K562 (cell line): ENCODE results near the gene ZNF529. TPM values are rescaled to one million over a fixed set of nuclear protein-coding genes. Genes with fewer than 3 reads are reported as not detected.
A peak's percentile ranks its signal among the peaks of the same experiment; 100 is the strongest.

Experiments
- ATAC-seq: fragments of 200-7000 bp; cut with Tn5 transposase; 3 replicates; pipeline ENCODE4 v1.9.1; 2020; ENCODE audit warnings: moderate library complexity
- BruUV-seq: library from RNA; stranded (reverse); fragments of 400-500 nt; replicated peaks from 2 replicates; lab custom pipeline; 2021; lab: Mats Ljungman, UMichigan
- CTCF ChIA-PET: fragments of 300-600 bp; formaldehyde crosslinking; extraction: SDS; loops from one replicate; lab custom pipeline; 2021; ENCODE audit warnings: low intra/inter-chr PET ratio; lab: Yijun Ruan, JAX
- POLR2A ChIA-PET: fragments of 300-600, 350-650 bp; sonication (Branson Sonifier 250); formaldehyde crosslinking; extraction: SDS; loops from one replicate; lab custom pipeline; 2021; ENCODE audit warnings: antibody characterized with exemption, inconsistent platforms; lab: Yijun Ruan, JAX
- DNase-seq, 4 experiments: peaks; one replicate each; pipeline versions ENCODE4 v3.0.0 to v3.0.0-alpha.2; 2011 to 2018; ENCODE audit warnings: low spot score in 3 of 4, mixed read lengths in 3 of 4; ENCODE audit errors: extremely low read depth in 1 of 4
- FAIRE-seq: peaks from 2 replicates; lab custom pipeline; 2011; peaks lifted over from hg19 to GRCh38; lab: Jason Lieb, UNC
- H2AFZ ChIP-seq: 2 replicates; pipeline ENCODE4 v1.6.0; 2011; ENCODE audit warnings: low read depth, low read length, control low read depth, inconsistent platforms
- H3K27ac ChIP-seq: fragments of 200-600 bp; 3 replicates; pipeline ENCODE4 v1.8.0; 2011; ENCODE audit warnings: low read depth, mild to moderate bottlenecking, control low read depth, inconsistent platforms, low read length, moderate library complexity, mixed read lengths; ENCODE audit errors: extremely low read depth
- H3K27me3 ChIP-seq, 2 experiments: fragments of 300-600 bp in 1 of 2; 2 replicates in 1 of 2; 3 replicates in 1 of 2; pipeline versions ENCODE4 v1.6.0 to v1.8.0; 2011; ENCODE audit warnings: inconsistent platforms in 2 of 2, low read length in 2 of 2, mild to moderate bottlenecking in 1 of 2, mixed read lengths in 1 of 2, moderate library complexity in 1 of 2; ENCODE audit not compliant: control insufficient read depth in 2 of 2, insufficient read depth in 2 of 2
- H3K36me3 ChIP-seq: fragments of 300-600 bp; 3 replicates; pipeline ENCODE4 v1.8.0; 2011; ENCODE audit warnings: mild to moderate bottlenecking, low read length, inconsistent platforms; ENCODE audit not compliant: control insufficient read depth, insufficient read depth
- H3K4me1 ChIP-seq, 2 experiments: fragments of 200-600 bp in 1 of 2; replicated peaks in 1 of 2; 2 replicates in 1 of 2; 3 replicates in 1 of 2; pipeline versions ENCODE4 v1.5.1 to v1.8.0; 2011; ENCODE audit warnings: inconsistent platforms in 2 of 2, low read length in 2 of 2, mild to moderate bottlenecking in 1 of 2, mixed read lengths in 1 of 2, moderate library complexity in 1 of 2; ENCODE audit not compliant: control insufficient read depth in 2 of 2, insufficient read depth in 2 of 2
- H3K4me2 ChIP-seq: 2 replicates; pipeline ENCODE4 v1.6.1; 2011; ENCODE audit warnings: low read length, control low read depth, inconsistent platforms, mixed read lengths; ENCODE audit not compliant: insufficient read depth
- H3K4me3 ChIP-seq: fragments of 200-600 bp; sonication (generic), shearing (Covaris generic); 2 replicates; pipeline ENCODE4 v1.5.1; 2016; ENCODE audit warnings: control low read depth, inconsistent platforms
- H3K79me2 ChIP-seq: fragments of 200-600 bp; 3 replicates; pipeline ENCODE4 v1.8.0; 2011; ENCODE audit warnings: low read length, inconsistent platforms; ENCODE audit not compliant: control insufficient read depth, insufficient read depth
- H3K9ac ChIP-seq, 2 experiments: 2 replicates each; pipeline versions ENCODE4 v1.6.0 to v1.6.1; 2011; ENCODE audit warnings: low read depth in 2 of 2, low read length in 2 of 2, control low read depth in 1 of 2, inconsistent platforms in 1 of 2, mild to moderate bottlenecking in 1 of 2, mixed read lengths in 1 of 2; ENCODE audit not compliant: insufficient read depth in 1 of 2
- H3K9me1 ChIP-seq: one replicate; pipeline ENCODE4 v1.6.0; 2011; ENCODE audit warnings: inconsistent platforms, mild to moderate bottlenecking, low read length, moderate library complexity; ENCODE audit not compliant: control insufficient read depth, insufficient read depth
- H3K9me3 ChIP-seq: replicated peaks from 2 replicates; pipeline ENCODE4 v1.5.1; 2011; ENCODE audit warnings: low read depth, low read length, inconsistent platforms; ENCODE audit not compliant: control insufficient read depth, insufficient read depth
- H4K20me1 ChIP-seq: replicated peaks from 2 replicates; pipeline ENCODE4 v1.6.1; 2011; ENCODE audit warnings: low read length, inconsistent platforms, mixed read lengths; ENCODE audit not compliant: control insufficient read depth, insufficient read depth
- NFE2 ChIP-seq: IDR thresholded peaks from 2 replicates; pipeline ENCODE4 v1.6.1; 2014; ENCODE audit warnings: antibody characterized with exemption, low read depth
- ZNF134 ChIP-seq: fragments of 250-450 bp; sonication (Bioruptor Pico); conservative IDR thresholded peaks from 2 replicates; pipeline ENCODE4 v1.4.0; 2020
- ZNF316 ChIP-seq: fragments of 450-650 bp; IDR thresholded peaks from 2 replicates; pipeline ENCODE4 v1.6.1; 2016
- ZNF408 ChIP-seq: fragments of 250-450 bp; sonication (Bioruptor Pico); IDR thresholded peaks from 2 replicates; pipeline ENCODE4 v1.4.0; 2020; ENCODE audit warnings: low read depth, mild to moderate bottlenecking, moderate library complexity
- WGBS: fragments of 100-300 bp; shearing (Covaris generic); methylation state at CpG from one replicate; pipeline ENCODE4 v1.1.6; 2016; ENCODE audit warnings: low coverage, mixed read lengths; ENCODE audit not compliant: insufficient coverage; ENCODE audit errors: missing lambda C conversion rate; 5-methylcytosine and 5-hydroxymethylcytosine counted together
- in situ Hi-C: fragments of 300-500 bp; cut with MboI; formaldehyde crosslinking; loops from 4 replicates; pipeline ENCODE4 v1.15.0; 2018; ENCODE audit warnings: inconsistent platforms, mixed read lengths
- intact Hi-C: fragments of 100-400 bp; cut with micrococcal nuclease; formaldehyde crosslinking; loops from 2 replicates; pipeline ENCODE4 v1.14.2; 2022
- polyA plus RNA-seq, 8 experiments: library from polyadenylated mRNA; depleted of rRNA in 4 of 8; stranded (reverse) in 5 of 8; unstranded in 3 of 8; fragments of >200 nt; fragmentation: Nextera tagmentation in 2 of 8; fragmentation: Illumina TruSeq in 1 of 8; extraction: Ambion mirVana in 2 of 8; extraction: Trizol in 1 of 8; gene quantifications; 2 replicates each; pipeline versions ENCODE4 v1.2.1 to v1.2.3, GENCODE V29; 2011 to 2014; ENCODE audit warnings: inconsistent platforms in 1 of 8, missing spikeins in 1 of 8
- total RNA-seq, 7 experiments: library from RNA; depleted of rRNA in 6 of 7; stranded (reverse); fragments of >200 nt in 6 of 7; fragmentation: Illumina TruSeq in 2 of 7; extraction: Trizol in 2 of 7; gene quantifications; 2 replicates each; pipeline versions ENCODE4 v1.2.1 to v1.2.3, GENCODE V29; 2011 to 2021; ENCODE audit warnings: low replicate concordance in 1 of 7

The ZNF529 gene
- total and polyA plus RNA-seq, 9 of the 15 experiments (the other 6 are each of a cell fraction or from before 2014, with no cell fraction given), result 2.4 to 12.6 (median 6.3) TPM

DNA sequence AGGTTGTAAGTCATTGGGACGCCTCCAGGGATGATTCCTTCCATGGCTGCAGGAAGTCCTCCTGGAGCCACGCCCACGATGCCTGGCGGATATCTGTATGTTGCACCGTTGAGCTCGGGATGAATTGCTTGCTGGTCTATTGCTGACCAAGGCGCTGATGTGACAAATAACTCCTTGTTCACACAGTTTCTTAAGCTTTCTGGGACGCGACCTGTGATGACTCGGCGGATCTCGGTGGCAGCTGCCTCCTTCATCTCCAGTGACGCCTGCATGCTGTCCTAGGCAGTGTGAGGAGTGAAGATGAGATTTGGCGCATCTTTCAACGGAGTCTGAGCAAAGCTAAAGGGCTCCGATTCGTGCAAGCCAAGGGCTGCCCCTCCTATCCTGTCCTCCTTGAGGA, 76.1 kb downstream of the ZNF529 start:
- H3K4me3 ChIP-seq, result no peak overlapping the region
- ATAC-seq (no peak), DNase-seq (peak in 1 of 4 experiments; percentile 14)
- no peaks in the 10 kb centered on the region for H4K20me1 ChIP-seq
- POLR2A ChIA-PET, result interaction anchor here (0.6 kb wide), 2 partner anchors 31 to 369 kb away, joined by 3 read pairs; partner anchors contain the start of gene ZNF260
- no peak overlapping the region for H3K9ac ChIP-seq
- no peaks in the 10 kb centered on the region; a peak in 1 of 5 replicates for H3K27me3 ChIP-seq
- in situ Hi-C loops (no loop called here), intact Hi-C loops (no loop called here)
- CTCF ChIA-PET, result no interaction called here
- no peaks in the 10 kb centered on the region for H3K36me3 ChIP-seq
- no TSS peak for BruUV-seq
- H3K4me1 ChIP-seq, result no peaks in the 10 kb centered on the region; a peak in 2 of 5 replicates
- WGBS, result 2% methylated on average over 16 of the region's 17 CpGs
- no peaks in the 10 kb centered on the region for H3K79me2 ChIP-seq
- H3K27ac ChIP-seq, result no peak overlapping the region
- H2AFZ ChIP-seq, result no peak overlapping the region
- H3K9me3 ChIP-seq, result no peaks in the 10 kb centered on the region; the same call in 1 of the 2 replicates
- no peak for TF ChIP-seq ZNF134 (CRISPR knock-in tag)
- TF ChIP-seq ZNF316, result 0 out of 2 replicates have a peak, but pooled peaks have one; percentile 19
- TF ChIP-seq ZNF408, result no peak
- TF ChIP-seq NFE2, result peak; percentile 25; the same call in 1 of the 2 replicates
- TF ChIP-seq, all 486 proteins: peak for 2
- FAIRE-seq, result no peak
- no peak overlapping the region for H3K4me2 ChIP-seq
- H3K9me1 ChIP-seq, result no peaks in the 10 kb centered on the region

Other genes starting within 250 kb of the ZNF529 start
Only the 7 nearest of the 8 such genes appear.
- gene ZFP14, start 194.1 kb downstream of the ZNF529 start, total RNA-seq (2014; rRNA removed), result 0.41 and 1.1 TPM in 2 replicates
- 1.5 and 2.1 TPM in 2 replicates for gene ZFP14, start 194.1 kb downstream of the ZNF529 start, total RNA-seq (2014; rRNA removed; fragmentation: Illumina TruSeq; extraction: Trizol)
- gene ZFP14, start 194.1 kb downstream of the ZNF529 start, total RNA-seq (2015; rRNA removed; fragmentation: Illumina TruSeq; extraction: Trizol), result 1.4 and 2.1 TPM in 2 replicates
- gene ZFP14, start 194.1 kb downstream of the ZNF529 start, total RNA-seq (2021), result 0.65 and 1.2 TPM in 2 replicates
- 1.3 and 1.9 TPM in 2 replicates for gene ZFP14, start 194.1 kb downstream of the ZNF529 start, polyA plus RNA-seq (2011; rRNA removed)
- 0.35 and 0.80 TPM in 2 replicates for gene ZFP14, start 194.1 kb downstream of the ZNF529 start, polyA plus RNA-seq (2014; fragmentation: Illumina TruSeq; extraction: Trizol)
- 1 to 10 TPM; 1.6 to 1.7 TPM for gene ZFP14, start 194.1 kb downstream of the ZNF529 start, polyA plus RNA-seq (2014; fragmentation: Nextera tagmentation; extraction: Ambion mirVana)
- 0.30 and 0.94 TPM in 2 replicates for gene ZFP14, start 194.1 kb downstream of the ZNF529 start, polyA plus RNA-seq (2014; rRNA removed)
- gene ZFP82, start 154.6 kb downstream of the ZNF529 start, total RNA-seq (2014; rRNA removed), result 2.0 and 2.2 TPM in 2 replicates
- gene ZFP82, start 154.6 kb downstream of the ZNF529 start, total RNA-seq (2014; rRNA removed; fragmentation: Illumina TruSeq; extraction: Trizol), result 3.3 and 3.5 TPM in 2 replicates
- gene ZFP82, start 154.6 kb downstream of the ZNF529 start, total RNA-seq (2015; rRNA removed; fragmentation: Illumina TruSeq; extraction: Trizol), result 2.6 and 3.2 TPM in 2 replicates
- gene ZFP82, start 154.6 kb downstream of the ZNF529 start, total RNA-seq (2021), result 2.3 and 2.5 TPM in 2 replicates
- gene ZFP82, start 154.6 kb downstream of the ZNF529 start, polyA plus RNA-seq (2011; rRNA removed), result 2.4 and 7.0 TPM in 2 replicates
- 2.8 and 3.0 TPM in 2 replicates for gene ZFP82, start 154.6 kb downstream of the ZNF529 start, polyA plus RNA-seq (2014; fragmentation: Illumina TruSeq; extraction: Trizol)
- 1 to 10 TPM; 3.0 to 4.0 TPM for gene ZFP82, start 154.6 kb downstream of the ZNF529 start, polyA plus RNA-seq (2014; fragmentation: Nextera tagmentation; extraction: Ambion mirVana)
- gene ZFP82, start 154.6 kb downstream of the ZNF529 start, polyA plus RNA-seq (2014; rRNA removed), result 2.3 and 2.5 TPM in 2 replicates
- 5.3 and 5.5 TPM in 2 replicates for gene ZNF566, start 83.7 kb downstream of the ZNF529 start, total RNA-seq (2014; rRNA removed)
- gene ZNF566, start 83.7 kb downstream of the ZNF529 start, total RNA-seq (2014; rRNA removed; fragmentation: Illumina TruSeq; extraction: Trizol), result 10.6 and 15.2 TPM in 2 replicates
- gene ZNF566, start 83.7 kb downstream of the ZNF529 start, total RNA-seq (2015; rRNA removed; fragmentation: Illumina TruSeq; extraction: Trizol), result 6.3 and 7.6 TPM in 2 replicates
- gene ZNF566, start 83.7 kb downstream of the ZNF529 start, total RNA-seq (2021), result 7.9 and 9.7 TPM in 2 replicates
- gene ZNF566, start 83.7 kb downstream of the ZNF529 start, polyA plus RNA-seq (2011; rRNA removed), result 9.0 and 11.4 TPM in 2 replicates
- gene ZNF566, start 83.7 kb downstream of the ZNF529 start, polyA plus RNA-seq (2014; fragmentation: Illumina TruSeq; extraction: Trizol), result 6.2 and 8.4 TPM in 2 replicates
- gene ZNF566, start 83.7 kb downstream of the ZNF529 start, polyA plus RNA-seq (2014; fragmentation: Nextera tagmentation; extraction: Ambion mirVana), result 10 to 100 TPM in 1 of 2 experiments, 1 to 10 TPM in 1; 9.9 to 11.2 TPM
- gene ZNF566, start 83.7 kb downstream of the ZNF529 start, polyA plus RNA-seq (2014; rRNA removed), result 8.0 and 9.8 TPM in 2 replicates
- 4.4 and 4.8 TPM in 2 replicates for gene ZNF260, start 45.0 kb downstream of the ZNF529 start, total RNA-seq (2014; rRNA removed)
- gene ZNF260, start 45.0 kb downstream of the ZNF529 start, total RNA-seq (2014; rRNA removed; fragmentation: Illumina TruSeq; extraction: Trizol), result 14.9 and 17.1 TPM in 2 replicates
- gene ZNF260, start 45.0 kb downstream of the ZNF529 start, total RNA-seq (2015; rRNA removed; fragmentation: Illumina TruSeq; extraction: Trizol), result 15.5 and 16.6 TPM in 2 replicates
- 5.8 and 7.3 TPM in 2 replicates for gene ZNF260, start 45.0 kb downstream of the ZNF529 start, total RNA-seq (2021)
- gene ZNF260, start 45.0 kb downstream of the ZNF529 start, polyA plus RNA-seq (2011; rRNA removed), result 10.2 and 10.6 TPM in 2 replicates
- 6.8 and 8.5 TPM in 2 replicates for gene ZNF260, start 45.0 kb downstream of the ZNF529 start, polyA plus RNA-seq (2014; fragmentation: Illumina TruSeq; extraction: Trizol)
- gene ZNF260, start 45.0 kb downstream of the ZNF529 start, polyA plus RNA-seq (2014; fragmentation: Nextera tagmentation; extraction: Ambion mirVana), result 1 to 10 TPM; 2.6 to 3.7 TPM
- gene ZNF260, start 45.0 kb downstream of the ZNF529 start, polyA plus RNA-seq (2014; rRNA removed), result 5.2 TPM in 2 replicates
- gene ZNF382, start 32.0 kb upstream of the ZNF529 start, total RNA-seq (2014; rRNA removed), result 0.27 TPM in 1 of 2 replicates, not detected in the other
- gene ZNF382, start 32.0 kb upstream of the ZNF529 start, total RNA-seq (2014; rRNA removed; fragmentation: Illumina TruSeq; extraction: Trizol), result 0.06 and 0.22 TPM in 2 replicates
- gene ZNF382, start 32.0 kb upstream of the ZNF529 start, total RNA-seq (2015; rRNA removed; fragmentation: Illumina TruSeq; extraction: Trizol), result 0.08 TPM in 1 of 2 replicates, not detected in the other
- 0.18 TPM in 1 of 2 replicates, not detected in the other for gene ZNF382, start 32.0 kb upstream of the ZNF529 start, total RNA-seq (2021)
- gene ZNF382, start 32.0 kb upstream of the ZNF529 start, polyA plus RNA-seq (2011; rRNA removed), result 0.10 and 0.14 TPM in 2 replicates
- gene ZNF382, start 32.0 kb upstream of the ZNF529 start, polyA plus RNA-seq (2014; fragmentation: Illumina TruSeq; extraction: Trizol), result not detected in 2 replicates
- gene ZNF382, start 32.0 kb upstream of the ZNF529 start, polyA plus RNA-seq (2014; fragmentation: Nextera tagmentation; extraction: Ambion mirVana), result under 1 TPM in 1 of 2 experiments, not detected in 1; 0.04 TPM
- gene ZNF382, start 32.0 kb upstream of the ZNF529 start, polyA plus RNA-seq (2014; rRNA removed), result 0.96 TPM in 1 of 2 replicates, not detected in the other
- gene ZNF461, start 93.5 kb upstream of the ZNF529 start, total RNA-seq (2014; rRNA removed), result 0.41 and 1.2 TPM in 2 replicates
- gene ZNF461, start 93.5 kb upstream of the ZNF529 start, total RNA-seq (2014; rRNA removed; fragmentation: Illumina TruSeq; extraction: Trizol), result 0.45 and 0.91 TPM in 2 replicates
- gene ZNF461, start 93.5 kb upstream of the ZNF529 start, total RNA-seq (2015; rRNA removed; fragmentation: Illumina TruSeq; extraction: Trizol), result 0.38 and 0.80 TPM in 2 replicates
- 0.20 and 0.45 TPM in 2 replicates for gene ZNF461, start 93.5 kb upstream of the ZNF529 start, total RNA-seq (2021)
- gene ZNF461, start 93.5 kb upstream of the ZNF529 start, polyA plus RNA-seq (2011; rRNA removed), result 0.15 and 0.74 TPM in 2 replicates
- gene ZNF461, start 93.5 kb upstream of the ZNF529 start, polyA plus RNA-seq (2014; fragmentation: Illumina TruSeq; extraction: Trizol), result 0.34 and 0.66 TPM in 2 replicates
- under 1 TPM; 0.29 to 0.48 TPM for gene ZNF461, start 93.5 kb upstream of the ZNF529 start, polyA plus RNA-seq (2014; fragmentation: Nextera tagmentation; extraction: Ambion mirVana)
- 0.32 and 0.65 TPM in 2 replicates for gene ZNF461, start 93.5 kb upstream of the ZNF529 start, polyA plus RNA-seq (2014; rRNA removed)
- gene ZNF567, start 114.3 kb upstream of the ZNF529 start, total RNA-seq (2014; rRNA removed), result 3.1 TPM in 2 replicates
- gene ZNF567, start 114.3 kb upstream of the ZNF529 start, total RNA-seq (2014; rRNA removed; fragmentation: Illumina TruSeq; extraction: Trizol), result 8.4 and 9.9 TPM in 2 replicates
- 5.8 and 7.2 TPM in 2 replicates for gene ZNF567, start 114.3 kb upstream of the ZNF529 start, total RNA-seq (2015; rRNA removed; fragmentation: Illumina TruSeq; extraction: Trizol)
- 4.7 and 4.9 TPM in 2 replicates for gene ZNF567, start 114.3 kb upstream of the ZNF529 start, total RNA-seq (2021)
- gene ZNF567, start 114.3 kb upstream of the ZNF529 start, polyA plus RNA-seq (2011; rRNA removed), result 4.5 and 11.5 TPM in 2 replicates
- gene ZNF567, start 114.3 kb upstream of the ZNF529 start, polyA plus RNA-seq (2014; fragmentation: Illumina TruSeq; extraction: Trizol), result 6.2 and 7.4 TPM in 2 replicates
- 10 to 100 TPM in 1 of 2 experiments, 1 to 10 TPM in 1; 7.6 to 10.5 TPM for gene ZNF567, start 114.3 kb upstream of the ZNF529 start, polyA plus RNA-seq (2014; fragmentation: Nextera tagmentation; extraction: Ambion mirVana)
- 3.6 and 4.1 TPM in 2 replicates for gene ZNF567, start 114.3 kb upstream of the ZNF529 start, polyA plus RNA-seq (2014; rRNA removed)